HG02884 (cell line): ENCODE data around the gene PMEPA1.

Source experiments
- ATAC-seq: cut with Tn5 transposase; IDR thresholded peaks from one replicate; pipeline ENCODE4 v1.9.1; 2021; ENCODE audit warnings: mild to moderate bottlenecking, moderate library complexity; ENCODE audit not compliant: unreplicated experiment

PMEPA1 gene

GRCh38 chr20:57679113-57679512, 30.7 kb downstream of the PMEPA1 start:
- ATAC-seq: no peak

GRCh38 chr20:57678340-57678739, 31.5 kb downstream of the PMEPA1 start:
- ATAC-seq: no peak

GRCh38 chr20:57677584-57677982, 32.2 kb downstream of the PMEPA1 start:
- ATAC-seq: no peak

GRCh38 chr20:57676589-57677583, 32.9 kb downstream of the PMEPA1 start:
- no peak for ATAC-seq

GRCh38 chr20:57675773-57676172, 34.0 kb downstream of the PMEPA1 start:
- ATAC-seq: no peak

- ATAC-seq: no peak
These were observed 36.8 kb downstream of the PMEPA1 start for GRCh38 chr20:57672953-57673575.

GRCh38 chr20:57672164-57672563, 37.7 kb downstream of the PMEPA1 start:
- ATAC-seq: no peak

GRCh38 chr20:57671662-57672061, 38.2 kb downstream of the PMEPA1 start:
- ATAC-seq: no peak

GRCh38 chr20:57671072-57671391, 38.8 kb downstream of the PMEPA1 start:
- no peak for ATAC-seq

- no peak for ATAC-seq
These were observed 39.3 kb downstream of the PMEPA1 start for GRCh38 chr20:57670288-57671071.

GRCh38 chr20:57669632-57670031, 40.2 kb downstream of the PMEPA1 start:
- no peak for ATAC-seq

- no peak for ATAC-seq
These were observed 41.7 kb downstream of the PMEPA1 start for GRCh38 chr20:57667924-57668782.

- ATAC-seq: no peak
These were observed 42.4 kb downstream of the PMEPA1 start for GRCh38 chr20:57667388-57667787.

- ATAC-seq: no peak
These were observed 43.0 kb downstream of the PMEPA1 start for GRCh38 chr20:57666834-57667157.

- no peak for ATAC-seq
These were observed 43.5 kb downstream of the PMEPA1 start for GRCh38 chr20:57666106-57666833.

GRCh38 chr20:57665589-57665971, 44.2 kb downstream of the PMEPA1 start:
- ATAC-seq: no peak

GRCh38 chr20:57664924-57665588, 44.8 kb downstream of the PMEPA1 start:
- no peak for ATAC-seq

- ATAC-seq: no peak
These were observed 45.3 kb downstream of the PMEPA1 start for GRCh38 chr20:57664476-57664875.

GRCh38 chr20:57663681-57664451, 45.9 kb downstream of the PMEPA1 start:
- ATAC-seq: no peak
